Esophagus mucosa (tissue), 1 donor: ENCODE results near the gene RAB3GAP2. TPM values are rescaled to one million over a fixed set of nuclear protein-coding genes. Genes with fewer than 3 reads are reported as not detected.
A peak's percentile ranks its signal among the peaks of the same experiment; 100 is the strongest.
"Not testable (repeated sequence)": the region's sequence is repeated elsewhere in the genome, so short reads cannot be mapped to it uniquely, and the experiment has no call there.

Experiments
- ATAC-seq: fragments of 200-7000 bp; cut with Tn5 transposase; one replicate; pipeline ENCODE4 v1.9.1; 2020
- total RNA-seq: library from RNA; stranded (reverse); gene quantifications from one replicate; pipeline ENCODE4 v1.2.4, GENCODE V29; 2023
- donor health status: DM: yes; HTN: yes; CAD: no.

Gene RAB3GAP2
- total RNA-seq, 1 donor from 2014 or later: 25.1 TPM

- no peak for ATAC-seq
Measured at GRCh38 chr1:220233927-220234326, 38.3 kb downstream of the RAB3GAP2 start.

DNA sequence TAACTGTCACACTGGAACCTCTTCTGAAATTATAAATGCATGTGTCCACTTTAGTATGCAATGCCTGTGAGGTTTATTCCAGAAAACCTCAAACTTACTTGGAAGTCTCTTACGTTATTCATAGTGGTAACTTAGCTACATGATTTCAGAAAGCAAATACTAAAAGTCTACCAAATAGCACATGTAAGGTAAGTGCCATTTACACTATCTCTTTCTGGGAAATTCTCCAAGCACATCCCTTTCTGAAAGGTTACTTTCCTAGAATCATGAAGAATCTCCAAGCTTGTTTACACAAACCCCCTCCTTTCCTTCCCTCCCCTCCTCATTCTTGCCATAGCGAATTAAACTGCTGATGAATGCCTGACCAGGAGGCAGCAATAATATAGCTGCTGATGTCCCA, 42.5 kb downstream of the RAB3GAP2 start:
- no peak for ATAC-seq

- ATAC-seq: no peak
Measured at GRCh38 chr1:220227393-220227792, 44.9 kb downstream of the RAB3GAP2 start.

GRCh38 chr1:220226752-220227151, 45.5 kb downstream of the RAB3GAP2 start:
- no peak for ATAC-seq

DNA sequence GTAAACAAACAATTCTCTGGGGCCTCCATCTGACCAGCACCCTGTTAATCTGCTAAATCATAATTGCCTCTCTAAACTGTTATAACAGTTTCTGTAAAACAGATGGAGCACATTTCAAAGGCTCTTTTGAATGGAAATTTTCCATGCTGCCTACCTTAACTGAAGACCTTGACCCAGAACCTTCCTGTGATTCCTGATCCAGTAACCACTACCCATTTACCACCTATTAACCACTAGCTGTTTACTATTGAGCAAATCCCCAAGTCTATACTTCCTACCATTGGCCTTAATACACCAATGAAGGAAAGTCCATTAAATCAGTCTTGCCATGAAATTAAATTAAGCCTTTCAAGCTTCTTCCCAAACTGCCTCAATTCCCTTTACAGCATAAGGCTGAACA, 46.3 kb downstream of the RAB3GAP2 start:
- no peak for ATAC-seq

DNA sequence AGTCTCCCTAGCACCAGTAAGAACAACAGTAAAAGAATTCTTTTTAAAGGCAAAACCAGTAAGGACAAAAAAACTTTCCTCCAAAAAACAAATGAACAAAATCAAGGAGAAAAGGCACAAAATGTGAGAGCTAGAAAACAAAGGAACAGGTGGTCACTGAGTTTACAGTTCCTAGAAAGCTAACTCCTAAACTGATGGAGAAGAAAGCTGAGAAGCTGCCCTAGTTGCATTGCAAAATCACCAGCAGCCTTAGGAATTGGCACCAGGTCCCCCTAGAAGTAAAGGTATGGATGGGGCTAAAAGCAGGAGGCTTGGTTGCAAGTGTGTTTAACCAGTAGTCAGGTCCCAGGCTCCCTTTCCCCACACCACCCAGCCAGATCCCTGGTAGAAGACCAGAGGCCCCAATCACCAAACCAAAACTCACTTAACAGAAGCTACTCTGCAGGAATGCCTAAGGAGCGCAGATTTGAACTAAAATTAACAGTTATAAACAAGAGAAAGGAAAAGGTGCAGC, 47.6 kb downstream of the RAB3GAP2 start:
- no peak for ATAC-seq

DNA sequence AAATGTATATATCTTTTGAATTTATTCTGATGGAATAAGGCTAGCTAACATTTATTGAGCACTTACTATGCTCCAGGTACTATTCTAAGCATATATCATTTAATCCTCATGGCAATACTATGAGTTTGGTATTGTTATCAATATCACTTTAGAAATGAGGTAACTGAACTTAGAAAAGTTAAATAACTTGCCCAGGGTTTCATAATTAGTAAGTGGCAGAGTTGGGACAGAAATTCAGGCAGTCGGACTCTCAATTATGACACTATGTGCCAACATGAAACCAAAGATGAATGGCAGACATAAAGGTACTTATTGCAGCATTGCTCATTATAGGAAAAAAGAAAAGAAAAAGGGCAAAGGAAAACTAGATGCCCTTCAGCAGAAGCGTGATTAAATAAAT, 48.2 kb downstream of the RAB3GAP2 start:
- ATAC-seq: no peak

GRCh38 chr1:220222939-220223338, 49.3 kb downstream of the RAB3GAP2 start:
- ATAC-seq: no peak

DNA sequence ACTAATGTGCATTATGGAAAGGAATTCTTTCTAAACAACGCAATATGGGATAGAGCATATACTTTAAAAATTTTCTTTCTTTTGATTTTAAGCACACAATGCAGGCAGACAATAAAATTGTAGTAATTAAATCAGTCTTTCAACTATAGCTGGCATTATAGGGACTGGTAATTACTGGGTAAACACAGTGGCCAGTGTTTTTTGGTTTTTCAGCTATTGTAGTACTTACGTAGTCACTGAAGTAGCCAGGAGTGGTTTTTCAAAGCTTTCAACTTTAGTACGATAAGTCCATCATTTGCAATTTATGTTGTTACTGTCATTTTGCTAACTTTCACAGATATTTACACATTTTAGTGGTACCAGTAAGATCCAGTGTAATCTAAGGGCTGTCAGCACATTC, 50.6 kb downstream of the RAB3GAP2 start:
- ATAC-seq: no peak

- no peak for ATAC-seq
Measured at GRCh38 chr1:220221269-220221668, 51.0 kb downstream of the RAB3GAP2 start.

DNA sequence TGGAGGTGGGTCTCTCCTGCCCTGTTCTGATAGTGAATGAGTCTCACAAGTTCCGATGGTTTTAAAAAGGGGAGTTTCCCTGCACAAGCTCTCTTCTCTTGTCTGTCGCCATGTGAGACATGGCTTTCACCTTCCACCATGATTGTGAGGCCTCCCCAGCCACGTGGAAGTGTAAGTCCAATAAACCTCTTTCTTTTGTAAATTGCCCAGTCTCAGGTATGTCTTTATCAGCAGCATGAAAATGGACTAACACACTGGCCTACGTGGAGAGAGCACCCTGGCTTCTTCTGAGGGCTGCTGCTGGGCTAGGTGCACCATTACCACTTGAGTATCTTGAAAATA, 51.6 kb downstream of the RAB3GAP2 start:
- ATAC-seq: not testable (repeated sequence)

DNA sequence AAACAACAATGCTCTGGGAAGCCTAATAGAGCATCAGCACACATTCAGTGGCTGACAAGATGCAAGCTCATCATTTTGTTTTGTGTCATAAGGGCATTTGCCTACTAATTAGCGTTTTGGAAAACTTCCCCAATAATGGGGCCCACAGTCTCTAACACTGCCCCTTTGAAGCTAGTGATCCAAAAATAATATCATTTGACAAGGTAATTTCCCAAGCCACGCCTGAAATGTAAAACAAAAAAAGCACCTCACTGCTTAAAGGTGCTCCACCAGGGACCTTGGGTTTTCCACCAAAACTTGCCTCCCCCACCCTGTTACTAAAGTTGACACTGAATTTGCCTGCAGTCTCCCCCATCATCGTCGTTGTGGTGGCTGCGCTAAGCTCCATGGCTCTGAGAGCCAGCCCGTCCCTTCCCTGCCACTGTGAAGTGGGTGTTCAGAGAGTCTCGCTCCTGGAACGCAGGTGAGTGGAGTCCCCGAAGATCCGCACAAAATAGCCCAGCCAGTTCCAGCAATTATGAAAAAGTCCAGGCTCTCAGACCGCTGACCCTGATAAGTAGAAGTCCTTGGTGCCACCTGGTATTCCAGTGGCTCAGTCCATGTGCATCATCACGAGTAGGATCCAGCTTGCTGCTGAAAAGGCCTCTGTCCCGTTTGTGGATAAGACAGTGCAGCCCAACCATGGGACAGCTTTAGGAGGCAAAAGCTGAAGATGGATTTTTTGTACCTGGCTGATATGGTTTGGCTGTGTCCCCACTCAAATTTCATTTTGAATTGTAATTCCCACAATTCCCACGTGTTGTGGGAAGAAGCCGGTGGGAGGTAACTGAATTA, 52.2 kb downstream of the RAB3GAP2 start:
- no peak for ATAC-seq

- peak; percentile 49 for ATAC-seq
Measured at GRCh38 chr1:220219136-220219442, 53.2 kb downstream of the RAB3GAP2 start.

DNA sequence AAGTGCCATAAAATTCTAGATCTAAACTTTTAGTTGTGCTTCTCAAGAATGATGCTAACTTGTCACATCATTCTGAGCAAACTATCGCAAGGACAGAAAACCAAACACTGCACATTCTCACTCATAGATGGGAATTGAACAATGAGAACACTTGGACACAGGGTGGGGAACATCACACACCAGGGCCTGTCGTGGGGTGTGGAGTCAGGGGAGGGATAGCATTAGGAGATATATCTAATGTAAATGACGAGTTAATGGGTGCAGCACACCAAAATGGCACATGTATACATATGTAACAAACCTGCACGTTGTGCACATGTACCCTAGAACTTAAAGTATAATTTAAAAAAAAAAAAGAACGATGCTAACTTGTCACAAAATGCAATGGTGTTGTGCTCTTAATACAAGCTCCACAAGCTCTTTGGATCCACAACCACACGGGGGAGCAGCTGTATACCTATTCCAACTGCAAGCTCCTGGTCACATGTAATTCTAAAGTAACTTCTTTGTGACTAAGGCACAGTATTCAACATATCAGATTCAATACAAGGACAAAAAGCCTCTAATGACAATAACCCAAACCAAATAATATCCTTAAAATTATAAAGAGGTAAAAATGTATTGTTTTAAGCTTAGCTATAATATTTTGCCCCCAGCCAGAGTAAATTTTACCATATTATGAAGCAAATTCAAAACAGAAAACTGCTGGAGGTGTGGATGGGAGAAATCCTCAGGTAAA, 53.7 kb downstream of the RAB3GAP2 start:
- ATAC-seq: peak; percentile 88

DNA sequence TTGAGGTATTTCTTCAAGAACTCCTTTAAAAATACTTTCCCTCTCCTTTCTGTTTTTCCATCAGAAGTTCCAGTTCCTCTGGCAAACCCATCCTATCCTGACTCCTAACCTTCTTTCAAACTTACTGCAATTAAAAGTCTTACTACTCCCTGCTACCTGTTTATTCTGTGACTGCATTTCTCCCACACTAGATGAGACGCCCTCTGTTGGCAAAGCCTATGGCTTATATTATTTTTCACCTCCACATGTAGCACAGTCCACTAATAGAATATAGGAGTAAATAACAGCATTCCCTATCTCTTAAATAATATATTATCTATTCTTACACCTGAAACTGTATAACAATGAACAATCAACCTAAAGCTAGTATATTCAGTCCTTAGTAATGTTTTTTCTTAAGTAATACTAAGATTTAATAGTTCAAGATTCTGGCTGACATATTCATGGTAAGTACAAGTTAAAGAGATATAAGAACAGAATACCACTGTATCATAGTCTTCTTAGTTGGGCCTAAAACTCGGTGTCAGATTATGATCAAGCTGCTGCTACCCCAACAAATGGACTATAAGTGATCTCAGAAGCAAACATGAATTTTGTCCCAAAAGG, 54.8 kb downstream of the RAB3GAP2 start:
- ATAC-seq: peak; percentile 51

- no peak for ATAC-seq
Measured at GRCh38 chr1:220213382-220213983, 58.8 kb downstream of the RAB3GAP2 start.

DNA sequence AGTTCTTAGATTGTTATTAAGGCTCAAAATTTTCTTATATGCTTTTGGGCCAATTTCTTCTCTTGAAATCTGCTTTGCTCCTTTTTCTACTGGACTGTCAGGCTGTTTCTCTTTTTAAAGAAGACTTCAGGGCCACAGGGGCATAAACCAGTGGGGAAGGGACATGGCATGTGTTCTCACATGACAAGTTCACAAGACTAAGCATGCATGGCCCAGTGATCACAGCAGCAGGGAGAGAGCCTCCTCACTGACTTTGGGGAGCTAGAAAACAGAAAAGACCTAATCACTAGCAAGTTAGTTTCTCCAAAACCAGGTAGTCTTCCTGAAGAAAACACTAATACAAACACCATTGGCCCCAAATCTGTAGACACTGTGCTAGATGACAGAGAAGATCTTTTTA, 64.8 kb downstream of the RAB3GAP2 start:
- no peak for ATAC-seq

- ATAC-seq: not testable (repeated sequence)
Measured at GRCh38 chr1:220204758-220205157, 67.5 kb downstream of the RAB3GAP2 start.

- ATAC-seq: no peak
Measured at GRCh38 chr1:220203816-220204215, 68.4 kb downstream of the RAB3GAP2 start.

- no peak for ATAC-seq
Measured at GRCh38 chr1:220198186-220199005, 73.9 kb downstream of the RAB3GAP2 start.

DNA sequence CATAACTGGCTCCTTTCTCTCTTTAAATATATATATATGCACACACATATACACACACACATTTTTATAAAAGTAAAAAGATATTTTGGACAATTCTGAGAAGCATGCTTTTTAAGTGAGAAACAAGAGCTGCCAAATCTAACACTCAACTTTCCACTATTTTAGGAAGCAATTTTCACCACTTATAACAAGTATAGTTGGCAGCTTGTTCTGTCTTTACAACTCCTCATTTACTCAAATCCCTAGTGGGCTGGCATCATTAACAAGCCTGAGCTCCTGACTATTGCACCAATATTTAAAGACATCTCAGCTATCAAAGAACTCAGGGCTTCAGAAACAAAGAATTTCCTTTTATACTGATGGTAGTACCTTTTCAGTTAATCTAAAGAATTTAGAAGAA, 76.6 kb downstream of the RAB3GAP2 start:
- ATAC-seq: no peak

GRCh38 chr1:220189750-220190347, 82.4 kb downstream of the RAB3GAP2 start:
- no peak for ATAC-seq
